HepG2 (cell line): Measurements from ENCODE around the gene UCP2. TPM values are rescaled to one million over a fixed set of nuclear protein-coding genes. Genes with fewer than 3 reads are reported as not detected.

Experiments
- DMAP1 ChIP-seq: IDR thresholded peaks from 2 replicates; pipeline ENCODE4 v1.6.1; 2016
- DRAP1 ChIP-seq: IDR thresholded peaks from 2 replicates; pipeline ENCODE4 v1.6.1; 2016; ENCODE audit warnings: missing genetic modification reagents, missing compliant biosample characterization
- ELF3 ChIP-seq: IDR thresholded peaks from 2 replicates; pipeline ENCODE4 v1.6.1; 2016; ENCODE audit warnings: missing genetic modification reagents, missing compliant biosample characterization
- FOXA1 ChIP-seq, 2 experiments: fragments of 450-650 bp in 1 of 2; sonication (generic) in 1 of 2; formaldehyde crosslinking in 1 of 2; IDR thresholded peaks; 2 replicates each; pipeline versions ENCODE4 v1.4.0 to v1.6.1; 2016 to 2020; ENCODE audit warnings: missing genetic modification reagents in 1 of 2
- FOXP1 ChIP-seq, 2 experiments: fragments of 450-650 bp in 1 of 2; IDR thresholded peaks; 2 replicates each; pipeline ENCODE4 v1.6.1; 2017 to 2018; ENCODE audit warnings: antibody characterized with exemption in 1 of 2
- HIVEP1 ChIP-seq: sonication (generic); formaldehyde crosslinking; IDR thresholded peaks from 2 replicates; pipeline ENCODE4 v1.4.0; 2020; ENCODE audit warnings: mild to moderate bottlenecking, missing genetic modification reagents
- HNRNPL ChIP-seq: fragments of 200-400 bp; formaldehyde crosslinking; IDR thresholded peaks from 2 replicates; pipeline ENCODE4 v1.6.1; 2017; ENCODE audit warnings: mild to moderate bottlenecking, low read depth, low read length
- KDM6A ChIP-seq: IDR thresholded peaks from 2 replicates; pipeline ENCODE4 v1.6.1; 2016; ENCODE audit warnings: low read depth
- XRCC5 ChIP-seq: fragments of 200-400 bp; formaldehyde crosslinking; optimal IDR thresholded peaks from 2 replicates; pipeline ENCODE3; 2017; ENCODE audit warnings: mild to moderate bottlenecking, low read length
- ZC3H13 ChIP-seq: sonication (generic); formaldehyde crosslinking; IDR thresholded peaks from 2 replicates; pipeline ENCODE4 v1.8.1; 2023; ENCODE audit warnings: mild to moderate bottlenecking, missing genetic modification reagents, moderate library complexity
- ZNF234 ChIP-seq: sonication (generic); formaldehyde crosslinking; conservative IDR thresholded peaks from 2 replicates; pipeline ENCODE4 v1.5.1; 2020; ENCODE audit warnings: mild to moderate bottlenecking, missing genetic modification reagents
- ZNF549 ChIP-seq: sonication (generic); formaldehyde crosslinking; IDR thresholded peaks from 2 replicates; pipeline ENCODE4 v1.5.0; 2020; ENCODE audit warnings: missing genetic modification reagents
- ZNF563 ChIP-seq: sonication (generic); formaldehyde crosslinking; IDR thresholded peaks from 2 replicates; pipeline ENCODE4 v1.8.0; 2022; ENCODE audit warnings: mild to moderate bottlenecking, moderate library complexity, missing genetic modification reagents
- ZNF75D ChIP-seq: sonication (generic); formaldehyde crosslinking; IDR thresholded peaks from 2 replicates; pipeline ENCODE4 v1.8.1; 2023; ENCODE audit warnings: missing genetic modification reagents, mild to moderate bottlenecking, borderline replicate concordance
- polyA plus RNA-seq, 8 experiments: library from polyadenylated mRNA; depleted of rRNA in 3 of 8; stranded (reverse) in 7 of 8; unstranded in 1 of 8; fragments of >200 nt; fragmentation: Illumina TruSeq in 4 of 8; extraction: Trizol in 4 of 8; gene quantifications; 2 replicates each; pipeline versions ENCODE4 v1.2.1 to v1.2.3, GENCODE V29; 2011 to 2016; ENCODE audit warnings: low read depth in 4 of 8, missing spikeins in 1 of 8, mixed read lengths in 1 of 8; ENCODE audit not compliant: insufficient read depth in 1 of 8
- total RNA-seq, 5 experiments: library from RNA; depleted of rRNA; stranded (reverse); fragments of >200 nt; fragmentation: Illumina TruSeq; extraction: Trizol; gene quantifications; 2 replicates each; pipeline ENCODE4 v1.2.3, GENCODE V29; 2016; ENCODE audit warnings: low read depth in 1 of 5
- TF ChIP-seq, protein P1 (sequence below): sonication (generic); formaldehyde crosslinking; IDR thresholded peaks from 2 replicates; pipeline ENCODE4 v1.4.0; 2020; ENCODE audit warnings: missing genetic modification reagents, borderline replicate concordance
- TF ChIP-seq, protein P2 (sequence below): sonication (generic); formaldehyde crosslinking; IDR thresholded peaks from 2 replicates; pipeline ENCODE4 v1.9.0; 2021; ENCODE audit warnings: missing genetic modification reagents, borderline replicate concordance

UCP2 gene
- total and polyA plus RNA-seq, 2 of the 13 experiments (the other 11 are each of a cell fraction or from before 2014, with no cell fraction given): 2.7 to 3.2 TPM

DNA sequence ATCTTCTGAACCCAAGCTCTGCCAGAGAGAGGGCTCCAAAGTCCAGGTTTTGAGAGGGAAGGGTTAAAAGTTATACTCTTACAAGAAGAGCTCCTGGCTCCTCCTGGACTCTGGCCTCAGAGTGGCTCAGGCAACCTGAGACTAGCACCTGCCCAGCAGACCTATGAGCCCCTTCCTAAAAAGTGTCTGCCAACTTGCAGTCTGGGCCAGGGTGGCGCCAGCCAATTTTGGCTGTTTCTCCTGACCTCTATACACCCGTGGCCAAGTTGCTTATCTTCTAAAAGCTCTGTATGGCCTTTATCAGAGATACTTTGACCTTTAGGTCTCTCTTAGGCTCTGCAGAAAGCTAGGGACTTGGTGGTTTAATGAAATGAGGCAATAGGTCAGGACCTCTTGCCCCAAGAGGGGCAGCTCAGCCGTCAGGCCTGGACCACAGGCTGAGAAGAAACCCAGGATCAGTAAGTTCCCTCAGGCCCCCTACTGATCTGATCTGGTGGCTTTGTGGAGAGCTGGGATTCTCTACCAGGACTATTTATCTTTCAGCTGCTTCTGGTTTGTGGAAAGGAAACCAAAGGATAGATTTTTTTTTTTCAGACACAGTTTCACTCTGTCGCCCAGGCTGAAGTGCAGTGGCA, 36.6 kb upstream of the UCP2 start (continued):
- TF ChIP-seq HIVEP1: peak; percentile 21; the same call in 1 of the 2 replicates
- TF ChIP-seq ZNF75D (CRISPR knock-in tag): no peak
- no peak for TF ChIP-seq ZNF234 (CRISPR knock-in tag)
- TF ChIP-seq ELF3 (CRISPR knock-in tag): no peak
- TF ChIP-seq, protein P1, sequence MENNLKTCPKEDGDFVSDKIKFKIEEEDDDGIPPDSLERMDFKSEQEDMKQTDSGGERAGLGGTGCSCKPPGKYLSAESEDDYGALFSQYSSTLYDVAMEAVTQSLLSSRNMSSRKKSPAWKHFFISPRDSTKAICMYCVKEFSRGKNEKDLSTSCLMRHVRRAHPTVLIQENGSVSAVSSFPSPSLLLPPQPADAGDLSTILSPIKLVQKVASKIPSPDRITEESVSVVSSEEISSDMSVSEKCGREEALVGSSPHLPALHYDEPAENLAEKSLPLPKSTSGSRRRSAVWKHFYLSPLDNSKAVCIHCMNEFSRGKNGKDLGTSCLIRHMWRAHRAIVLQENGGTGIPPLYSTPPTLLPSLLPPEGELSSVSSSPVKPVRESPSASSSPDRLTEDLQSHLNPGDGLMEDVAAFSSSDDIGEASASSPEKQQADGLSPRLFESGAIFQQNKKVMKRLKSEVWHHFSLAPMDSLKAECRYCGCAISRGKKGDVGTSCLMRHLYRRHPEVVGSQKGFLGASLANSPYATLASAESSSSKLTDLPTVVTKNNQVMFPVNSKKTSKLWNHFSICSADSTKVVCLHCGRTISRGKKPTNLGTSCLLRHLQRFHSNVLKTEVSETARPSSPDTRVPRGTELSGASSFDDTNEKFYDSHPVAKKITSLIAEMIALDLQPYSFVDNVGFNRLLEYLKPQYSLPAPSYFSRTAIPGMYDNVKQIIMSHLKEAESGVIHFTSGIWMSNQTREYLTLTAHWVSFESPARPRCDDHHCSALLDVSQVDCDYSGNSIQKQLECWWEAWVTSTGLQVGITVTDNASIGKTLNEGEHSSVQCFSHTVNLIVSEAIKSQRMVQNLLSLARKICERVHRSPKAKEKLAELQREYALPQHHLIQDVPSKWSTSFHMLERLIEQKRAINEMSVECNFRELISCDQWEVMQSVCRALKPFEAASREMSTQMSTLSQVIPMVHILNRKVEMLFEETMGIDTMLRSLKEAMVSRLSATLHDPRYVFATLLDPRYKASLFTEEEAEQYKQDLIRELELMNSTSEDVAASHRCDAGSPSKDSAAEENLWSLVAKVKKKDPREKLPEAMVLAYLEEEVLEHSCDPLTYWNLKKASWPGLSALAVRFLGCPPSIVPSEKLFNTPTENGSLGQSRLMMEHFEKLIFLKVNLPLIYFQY (CRISPR knock-in tag): no peak
- peak; percentile 21 for TF ChIP-seq XRCC5
- TF ChIP-seq FOXP1 (IDR thresholded peaks at IDR 0.05): no peak
- no peak for TF ChIP-seq FOXP1 (CRISPR knock-in tag; IDR thresholded peaks at IDR 0.05)
- TF ChIP-seq ZC3H13 (CRISPR knock-in tag): no peak
- TF ChIP-seq, protein P2, sequence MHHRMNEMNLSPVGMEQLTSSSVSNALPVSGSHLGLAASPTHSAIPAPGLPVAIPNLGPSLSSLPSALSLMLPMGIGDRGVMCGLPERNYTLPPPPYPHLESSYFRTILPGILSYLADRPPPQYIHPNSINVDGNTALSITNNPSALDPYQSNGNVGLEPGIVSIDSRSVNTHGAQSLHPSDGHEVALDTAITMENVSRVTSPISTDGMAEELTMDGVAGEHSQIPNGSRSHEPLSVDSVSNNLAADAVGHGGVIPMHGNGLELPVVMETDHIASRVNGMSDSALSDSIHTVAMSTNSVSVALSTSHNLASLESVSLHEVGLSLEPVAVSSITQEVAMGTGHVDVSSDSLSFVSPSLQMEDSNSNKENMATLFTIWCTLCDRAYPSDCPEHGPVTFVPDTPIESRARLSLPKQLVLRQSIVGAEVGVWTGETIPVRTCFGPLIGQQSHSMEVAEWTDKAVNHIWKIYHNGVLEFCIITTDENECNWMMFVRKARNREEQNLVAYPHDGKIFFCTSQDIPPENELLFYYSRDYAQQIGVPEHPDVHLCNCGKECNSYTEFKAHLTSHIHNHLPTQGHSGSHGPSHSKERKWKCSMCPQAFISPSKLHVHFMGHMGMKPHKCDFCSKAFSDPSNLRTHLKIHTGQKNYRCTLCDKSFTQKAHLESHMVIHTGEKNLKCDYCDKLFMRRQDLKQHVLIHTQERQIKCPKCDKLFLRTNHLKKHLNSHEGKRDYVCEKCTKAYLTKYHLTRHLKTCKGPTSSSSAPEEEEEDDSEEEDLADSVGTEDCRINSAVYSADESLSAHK (CRISPR knock-in tag): peak; percentile 14; the same call in 1 of the 2 replicates
- TF ChIP-seq DMAP1 (CRISPR knock-in tag): 0 out of 2 replicates have a peak, but pooled peaks have one; percentile 3
- TF ChIP-seq DRAP1 (CRISPR knock-in tag): no peak
- no peak for TF ChIP-seq KDM6A
- TF ChIP-seq ZNF549: no peak
- no peak for TF ChIP-seq ZNF563 (CRISPR knock-in tag)
- TF ChIP-seq HNRNPL: no peak
- no peak for TF ChIP-seq FOXA1 (IDR thresholded peaks at IDR 0.05)
- TF ChIP-seq FOXA1 (CRISPR knock-in tag; IDR thresholded peaks at IDR 0.05): no peak
